GM13977 (cell line): ENCODE data around the gene PDP2.

Experiments used
- DNase-seq: peaks from one replicate; pipeline ENCODE4 v3.0.0; 2012; ENCODE audit warnings: low spot score
- in situ Hi-C: fragments of 300-500 bp; cut with MboI; formaldehyde crosslinking; loops from one replicate; pipeline ENCODE4 v1.12.0; 2022; ENCODE audit warnings: low sequenced_read_pairs, low pct_unique_long_range_greater_than_20kb, mixed read lengths, inconsistent platforms; ENCODE audit not compliant: unreplicated experiment
- TF ChIP-seq, protein P1 (sequence below): IDR thresholded peaks from 2 replicates; pipeline ENCODE4 v1.5.1; 2012; ENCODE audit warnings: mild to moderate bottlenecking, control low read depth; ENCODE audit not compliant: insufficient read depth; ENCODE audit errors: extremely low read depth, missing control alignments

The PDP2 gene

DNA sequence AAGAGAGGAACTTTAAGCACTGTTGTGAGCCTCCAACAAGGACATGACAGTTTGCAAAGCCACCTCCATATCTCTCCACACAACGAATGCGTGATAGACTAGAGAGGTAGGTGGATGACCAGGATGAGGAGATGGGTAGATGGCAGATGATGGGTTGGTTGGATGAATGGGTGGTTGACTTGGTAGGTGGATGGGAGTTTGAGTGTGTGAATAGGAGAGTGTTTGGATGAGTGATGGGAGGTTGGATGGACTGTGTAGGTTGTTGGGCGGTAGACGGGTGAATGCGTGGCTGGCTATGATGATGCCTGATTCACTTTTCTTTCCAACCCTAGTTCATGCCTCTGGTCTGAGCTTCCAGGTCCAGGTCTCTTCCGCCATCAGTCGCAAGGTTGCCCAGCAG is 34.2 kb downstream of the PDP2 start:
- TF ChIP-seq, protein P1, sequence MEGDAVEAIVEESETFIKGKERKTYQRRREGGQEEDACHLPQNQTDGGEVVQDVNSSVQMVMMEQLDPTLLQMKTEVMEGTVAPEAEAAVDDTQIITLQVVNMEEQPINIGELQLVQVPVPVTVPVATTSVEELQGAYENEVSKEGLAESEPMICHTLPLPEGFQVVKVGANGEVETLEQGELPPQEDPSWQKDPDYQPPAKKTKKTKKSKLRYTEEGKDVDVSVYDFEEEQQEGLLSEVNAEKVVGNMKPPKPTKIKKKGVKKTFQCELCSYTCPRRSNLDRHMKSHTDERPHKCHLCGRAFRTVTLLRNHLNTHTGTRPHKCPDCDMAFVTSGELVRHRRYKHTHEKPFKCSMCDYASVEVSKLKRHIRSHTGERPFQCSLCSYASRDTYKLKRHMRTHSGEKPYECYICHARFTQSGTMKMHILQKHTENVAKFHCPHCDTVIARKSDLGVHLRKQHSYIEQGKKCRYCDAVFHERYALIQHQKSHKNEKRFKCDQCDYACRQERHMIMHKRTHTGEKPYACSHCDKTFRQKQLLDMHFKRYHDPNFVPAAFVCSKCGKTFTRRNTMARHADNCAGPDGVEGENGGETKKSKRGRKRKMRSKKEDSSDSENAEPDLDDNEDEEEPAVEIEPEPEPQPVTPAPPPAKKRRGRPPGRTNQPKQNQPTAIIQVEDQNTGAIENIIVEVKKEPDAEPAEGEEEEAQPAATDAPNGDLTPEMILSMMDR = no peak

DNA sequence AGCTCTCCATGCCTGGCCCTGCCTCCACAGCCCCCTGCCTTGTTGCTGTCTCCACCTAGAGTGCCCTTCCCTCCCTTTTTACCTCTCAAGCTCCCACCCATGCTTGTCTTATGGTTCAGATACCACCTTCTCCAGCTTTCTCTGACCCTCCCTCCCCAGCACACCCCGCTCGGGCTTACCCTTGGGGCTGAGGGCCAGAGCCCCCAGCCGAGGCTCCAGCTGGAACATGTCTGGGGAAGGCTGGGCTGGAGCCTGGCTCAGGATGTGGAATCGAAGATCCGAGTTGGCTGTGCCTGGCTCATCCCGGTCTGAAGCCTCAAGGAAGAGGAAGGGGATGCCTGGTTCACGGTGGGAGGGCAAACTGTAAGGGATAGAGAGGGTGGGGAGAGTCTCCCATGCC is 34.7 kb downstream of the PDP2 start:
- TF ChIP-seq, protein P1 = no peak
- no peak for DNase-seq
- in situ Hi-C loops = no loop called here

More for the DNA sequence above, 34.2 kb downstream of the PDP2 start:
- no peak for DNase-seq
- in situ Hi-C loops = no loop called here

DNA sequence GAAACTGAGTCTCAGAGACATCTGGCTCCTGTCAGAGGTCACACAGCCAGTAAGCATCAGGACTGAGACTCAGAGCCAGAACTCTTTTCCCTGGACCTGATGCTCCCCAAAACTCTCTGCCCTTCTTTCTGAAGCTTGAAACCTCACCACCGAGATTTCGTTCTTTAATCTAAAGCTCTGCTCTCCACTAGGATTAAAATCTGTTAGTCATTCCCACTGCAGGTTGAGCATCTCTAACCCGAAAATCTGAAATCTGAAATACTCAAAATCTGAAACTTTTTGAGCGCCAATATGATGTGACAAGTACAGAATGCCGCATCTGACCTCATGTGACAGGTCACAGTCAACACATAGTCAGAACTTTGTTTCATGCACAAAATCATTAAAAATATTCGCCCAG is 36.2 kb downstream of the PDP2 start:
- TF ChIP-seq, protein P1 = no peak
- no peak for DNase-seq
- in situ Hi-C loops = no loop called here

DNA sequence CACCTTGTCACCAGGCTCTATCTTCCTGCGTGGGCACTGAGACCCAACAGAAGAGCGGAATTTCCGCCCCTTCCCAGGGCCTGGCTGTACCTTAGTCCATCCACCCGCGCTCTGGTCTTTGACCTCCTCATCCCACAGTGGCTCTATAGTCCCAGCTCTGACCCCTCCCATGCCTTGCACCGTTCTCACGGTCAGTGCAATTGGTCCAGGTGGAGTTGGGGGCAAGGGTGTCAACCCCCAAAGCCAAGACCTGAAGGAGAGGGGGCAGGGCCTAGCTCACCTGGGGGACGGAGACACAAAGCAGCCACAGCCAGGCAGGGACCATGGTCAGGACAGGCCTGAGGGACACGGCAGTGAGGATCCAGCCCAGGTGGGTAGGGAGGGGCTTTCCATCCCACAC is 37.4 kb downstream of the PDP2 start:
- in situ Hi-C loops = no loop called here
- DNase-seq = no peak
- TF ChIP-seq, protein P1 = no peak

DNA sequence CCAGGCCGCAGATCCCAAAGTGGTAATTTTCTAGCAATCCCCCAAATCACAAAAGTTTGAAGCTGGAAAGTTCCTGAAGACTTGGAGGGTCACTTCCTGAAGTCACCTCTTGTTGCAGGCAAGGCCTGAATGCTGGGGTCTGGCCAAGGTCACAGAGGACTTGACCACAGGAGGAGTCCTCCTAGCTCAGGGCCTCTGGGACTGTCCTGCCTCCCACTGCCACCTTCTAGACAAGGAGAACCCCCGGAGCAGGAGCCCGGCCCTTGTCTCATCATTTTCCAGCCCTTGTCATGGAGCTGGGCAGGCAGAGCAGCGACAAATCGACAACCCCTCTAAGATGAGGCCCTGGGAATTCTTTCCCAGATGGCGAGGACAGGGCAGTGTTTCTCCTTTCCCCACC is 38.0 kb downstream of the PDP2 start:
- TF ChIP-seq, protein P1 = no peak
- no peak for DNase-seq
- in situ Hi-C loops = no loop called here

DNA sequence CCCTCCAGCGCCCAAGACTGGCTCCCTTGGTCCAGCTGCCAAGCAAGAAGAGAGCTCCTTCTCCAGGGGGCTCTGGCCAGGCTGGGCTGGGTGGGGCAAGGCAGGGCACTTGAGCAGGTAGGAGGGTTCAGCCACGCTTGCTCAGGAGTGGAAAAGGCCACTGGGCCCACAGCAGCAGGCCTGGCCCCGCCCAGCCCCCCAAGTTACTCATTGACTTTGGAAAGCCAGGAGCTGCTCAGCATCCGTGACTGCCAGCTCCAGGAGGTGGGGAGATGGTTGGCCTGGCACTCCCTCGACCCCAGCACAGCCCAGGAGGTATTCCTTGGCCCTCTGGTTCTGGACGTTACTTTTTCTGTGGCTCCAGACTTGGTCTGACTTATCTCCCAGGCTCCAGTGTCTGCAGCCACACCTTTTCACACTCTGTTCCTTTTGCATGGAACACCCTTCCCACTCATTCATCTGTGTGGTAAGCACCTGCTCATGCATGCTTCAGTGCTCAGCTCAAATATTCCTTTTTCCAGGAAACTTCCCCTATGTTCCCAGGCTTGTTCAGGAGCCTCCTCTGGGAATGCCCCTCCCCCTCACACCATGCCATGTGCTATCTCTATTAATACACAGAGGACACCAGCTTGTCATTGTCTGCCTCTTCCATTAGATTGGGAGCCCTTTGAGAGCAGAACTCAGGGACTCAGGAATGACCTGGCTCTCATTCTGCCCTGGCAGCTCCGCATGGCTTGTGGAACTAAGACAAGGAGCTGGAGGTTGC is 38.7 kb downstream of the PDP2 start, which contains the start of gene CDH16:
CDH16 (minus strand) TSS at position 83 of the 766 bp plus-strand sequence. CDS start 820 bp downstream, outside the sequence.
- TF ChIP-seq, protein P1 = no peak
- in situ Hi-C loops = no loop called here
- DNase-seq = no peak
